H1 (cell line): ENCODE measurements around the gene TNP1. TPM values are rescaled to one million over a fixed set of nuclear protein-coding genes. Genes with fewer than 3 reads are reported as not detected.

ENCODE experiments used
- BRCA1 ChIP-seq: IDR thresholded peaks from 2 replicates; pipeline ENCODE4 v1.6.1; 2012; ENCODE audit warnings: low read depth, low read length, improper control_type of control experiment
- CHD1 ChIP-seq: IDR thresholded peaks from 2 replicates; pipeline ENCODE4 v1.6.1; 2012; ENCODE audit warnings: low read depth, low read length, improper control_type of control experiment
- CREB1 ChIP-seq: IDR thresholded peaks from 2 replicates; pipeline ENCODE4 v1.6.1; 2012; ENCODE audit warnings: inconsistent platforms
- HDAC2 ChIP-seq, 2 experiments: fragments of 300-600 bp in 1 of 2; sonication (generic) in 1 of 2; IDR thresholded peaks; 2 replicates each; pipeline ENCODE4 v1.6.1; 2011 to 2012; ENCODE audit warnings: low read depth in 2 of 2, low read length in 2 of 2, mild to moderate bottlenecking in 2 of 2, moderate library complexity in 2 of 2, borderline replicate concordance in 1 of 2, inconsistent platforms in 1 of 2
- POLR2A ChIP-seq, 2 experiments: IDR thresholded peaks; 1 replicate in 1 of 2; 2 replicates in 1 of 2; pipeline ENCODE4 v1.6.1; 2011; ENCODE audit warnings: low read depth in 2 of 2, low read length in 2 of 2, mild to moderate bottlenecking in 2 of 2; ENCODE audit errors: control extremely low read depth in 1 of 2
- POLR2AphosphoS5 ChIP-seq: IDR thresholded peaks from 2 replicates; pipeline ENCODE4 v1.6.1; 2011; ENCODE audit warnings: low read depth, low read length
- RNF2 ChIP-seq: fragments of 200-900, 300-1000 bp; sonication (generic); IDR thresholded peaks from 2 replicates; pipeline ENCODE4 v1.7.1; 2016; ENCODE audit warnings: borderline replicate concordance, low read depth, mild to moderate bottlenecking, antibody characterized with exemption, low read length; ENCODE audit not compliant: poor library complexity, severe bottlenecking; ENCODE audit errors: missing control alignments
- SIX5 ChIP-seq: IDR thresholded peaks from 2 replicates; pipeline ENCODE4 v1.6.1; 2011; ENCODE audit warnings: mild to moderate bottlenecking, low read depth, low read length
- TBP ChIP-seq: IDR thresholded peaks from 2 replicates; pipeline ENCODE4 v1.6.1; 2011; ENCODE audit warnings: low read depth, low read length, improper control_type of control experiment
- ZNF274 ChIP-seq: IDR thresholded peaks from 2 replicates; pipeline ENCODE4 v1.7.0; 2012; ENCODE audit warnings: low read length, borderline replicate concordance; ENCODE audit errors: extremely low read depth
- polyA plus RNA-seq, 7 experiments: library from polyadenylated mRNA; depleted of rRNA in 3 of 7; stranded (reverse) in 5 of 7; unstranded in 2 of 7; fragments of >200 nt in 5 of 7; fragments of 200-250 nt in 2 of 7; gene quantifications; 1 replicate in 5 of 7; 2 replicates in 1 of 7; 4 replicates in 1 of 7; pipeline versions ENCODE4 v1.2.1 to v1.2.3, GENCODE V29; 2011 to 2013; ENCODE audit warnings: missing spikeins in 2 of 7, mixed read lengths in 2 of 7
- total RNA-seq: library from RNA; stranded (reverse); fragmentation: NEBNext Ultra II Directional; extraction: Animal tissue kit (Norgen Biotek cat#: 25700); gene quantifications from 2 replicates; pipeline ENCODE4 v1.2.1, GENCODE V29; 2021
- TF ChIP-seq, protein P1 (sequence below): fragments of 300-600 bp; sonication (generic); IDR thresholded peaks from 2 replicates; pipeline ENCODE4 v1.7.1; 2012; ENCODE audit warnings: low read length, moderate library complexity, mild to moderate bottlenecking, inconsistent platforms; ENCODE audit not compliant: insufficient replicate concordance
- TF ChIP-seq, protein P2 (sequence below): IDR thresholded peaks from 2 replicates; pipeline ENCODE4 v1.6.1; 2011; ENCODE audit warnings: low read depth, mild to moderate bottlenecking, low read length; ENCODE audit not compliant: insufficient read depth

The TNP1 gene
- total and polyA plus RNA-seq, 2 of the 8 experiments (the other 6 are each of a cell fraction or from before 2014, with no cell fraction given): not detected

DNA sequence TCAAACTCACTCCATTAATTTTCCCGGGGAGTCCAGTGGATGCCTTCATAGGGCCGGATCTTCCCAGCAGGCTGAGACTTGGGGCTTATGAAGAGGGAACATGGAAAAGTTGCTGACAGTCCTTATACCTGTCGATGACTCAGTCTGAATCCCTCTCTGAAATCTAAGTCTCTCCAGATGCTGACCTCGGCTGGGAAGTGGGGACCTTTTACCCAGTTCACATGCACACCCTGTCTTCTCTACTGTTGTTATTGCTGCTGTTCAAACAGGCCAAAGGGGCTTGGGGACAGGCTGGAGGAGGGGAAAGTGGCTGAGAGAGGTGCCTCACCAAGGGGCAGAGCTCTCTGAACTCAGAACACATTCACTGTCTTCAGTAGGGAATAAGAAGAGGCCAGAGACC is 4.1 kb upstream of the TNP1 start (continued):
- TF ChIP-seq, protein P1, sequence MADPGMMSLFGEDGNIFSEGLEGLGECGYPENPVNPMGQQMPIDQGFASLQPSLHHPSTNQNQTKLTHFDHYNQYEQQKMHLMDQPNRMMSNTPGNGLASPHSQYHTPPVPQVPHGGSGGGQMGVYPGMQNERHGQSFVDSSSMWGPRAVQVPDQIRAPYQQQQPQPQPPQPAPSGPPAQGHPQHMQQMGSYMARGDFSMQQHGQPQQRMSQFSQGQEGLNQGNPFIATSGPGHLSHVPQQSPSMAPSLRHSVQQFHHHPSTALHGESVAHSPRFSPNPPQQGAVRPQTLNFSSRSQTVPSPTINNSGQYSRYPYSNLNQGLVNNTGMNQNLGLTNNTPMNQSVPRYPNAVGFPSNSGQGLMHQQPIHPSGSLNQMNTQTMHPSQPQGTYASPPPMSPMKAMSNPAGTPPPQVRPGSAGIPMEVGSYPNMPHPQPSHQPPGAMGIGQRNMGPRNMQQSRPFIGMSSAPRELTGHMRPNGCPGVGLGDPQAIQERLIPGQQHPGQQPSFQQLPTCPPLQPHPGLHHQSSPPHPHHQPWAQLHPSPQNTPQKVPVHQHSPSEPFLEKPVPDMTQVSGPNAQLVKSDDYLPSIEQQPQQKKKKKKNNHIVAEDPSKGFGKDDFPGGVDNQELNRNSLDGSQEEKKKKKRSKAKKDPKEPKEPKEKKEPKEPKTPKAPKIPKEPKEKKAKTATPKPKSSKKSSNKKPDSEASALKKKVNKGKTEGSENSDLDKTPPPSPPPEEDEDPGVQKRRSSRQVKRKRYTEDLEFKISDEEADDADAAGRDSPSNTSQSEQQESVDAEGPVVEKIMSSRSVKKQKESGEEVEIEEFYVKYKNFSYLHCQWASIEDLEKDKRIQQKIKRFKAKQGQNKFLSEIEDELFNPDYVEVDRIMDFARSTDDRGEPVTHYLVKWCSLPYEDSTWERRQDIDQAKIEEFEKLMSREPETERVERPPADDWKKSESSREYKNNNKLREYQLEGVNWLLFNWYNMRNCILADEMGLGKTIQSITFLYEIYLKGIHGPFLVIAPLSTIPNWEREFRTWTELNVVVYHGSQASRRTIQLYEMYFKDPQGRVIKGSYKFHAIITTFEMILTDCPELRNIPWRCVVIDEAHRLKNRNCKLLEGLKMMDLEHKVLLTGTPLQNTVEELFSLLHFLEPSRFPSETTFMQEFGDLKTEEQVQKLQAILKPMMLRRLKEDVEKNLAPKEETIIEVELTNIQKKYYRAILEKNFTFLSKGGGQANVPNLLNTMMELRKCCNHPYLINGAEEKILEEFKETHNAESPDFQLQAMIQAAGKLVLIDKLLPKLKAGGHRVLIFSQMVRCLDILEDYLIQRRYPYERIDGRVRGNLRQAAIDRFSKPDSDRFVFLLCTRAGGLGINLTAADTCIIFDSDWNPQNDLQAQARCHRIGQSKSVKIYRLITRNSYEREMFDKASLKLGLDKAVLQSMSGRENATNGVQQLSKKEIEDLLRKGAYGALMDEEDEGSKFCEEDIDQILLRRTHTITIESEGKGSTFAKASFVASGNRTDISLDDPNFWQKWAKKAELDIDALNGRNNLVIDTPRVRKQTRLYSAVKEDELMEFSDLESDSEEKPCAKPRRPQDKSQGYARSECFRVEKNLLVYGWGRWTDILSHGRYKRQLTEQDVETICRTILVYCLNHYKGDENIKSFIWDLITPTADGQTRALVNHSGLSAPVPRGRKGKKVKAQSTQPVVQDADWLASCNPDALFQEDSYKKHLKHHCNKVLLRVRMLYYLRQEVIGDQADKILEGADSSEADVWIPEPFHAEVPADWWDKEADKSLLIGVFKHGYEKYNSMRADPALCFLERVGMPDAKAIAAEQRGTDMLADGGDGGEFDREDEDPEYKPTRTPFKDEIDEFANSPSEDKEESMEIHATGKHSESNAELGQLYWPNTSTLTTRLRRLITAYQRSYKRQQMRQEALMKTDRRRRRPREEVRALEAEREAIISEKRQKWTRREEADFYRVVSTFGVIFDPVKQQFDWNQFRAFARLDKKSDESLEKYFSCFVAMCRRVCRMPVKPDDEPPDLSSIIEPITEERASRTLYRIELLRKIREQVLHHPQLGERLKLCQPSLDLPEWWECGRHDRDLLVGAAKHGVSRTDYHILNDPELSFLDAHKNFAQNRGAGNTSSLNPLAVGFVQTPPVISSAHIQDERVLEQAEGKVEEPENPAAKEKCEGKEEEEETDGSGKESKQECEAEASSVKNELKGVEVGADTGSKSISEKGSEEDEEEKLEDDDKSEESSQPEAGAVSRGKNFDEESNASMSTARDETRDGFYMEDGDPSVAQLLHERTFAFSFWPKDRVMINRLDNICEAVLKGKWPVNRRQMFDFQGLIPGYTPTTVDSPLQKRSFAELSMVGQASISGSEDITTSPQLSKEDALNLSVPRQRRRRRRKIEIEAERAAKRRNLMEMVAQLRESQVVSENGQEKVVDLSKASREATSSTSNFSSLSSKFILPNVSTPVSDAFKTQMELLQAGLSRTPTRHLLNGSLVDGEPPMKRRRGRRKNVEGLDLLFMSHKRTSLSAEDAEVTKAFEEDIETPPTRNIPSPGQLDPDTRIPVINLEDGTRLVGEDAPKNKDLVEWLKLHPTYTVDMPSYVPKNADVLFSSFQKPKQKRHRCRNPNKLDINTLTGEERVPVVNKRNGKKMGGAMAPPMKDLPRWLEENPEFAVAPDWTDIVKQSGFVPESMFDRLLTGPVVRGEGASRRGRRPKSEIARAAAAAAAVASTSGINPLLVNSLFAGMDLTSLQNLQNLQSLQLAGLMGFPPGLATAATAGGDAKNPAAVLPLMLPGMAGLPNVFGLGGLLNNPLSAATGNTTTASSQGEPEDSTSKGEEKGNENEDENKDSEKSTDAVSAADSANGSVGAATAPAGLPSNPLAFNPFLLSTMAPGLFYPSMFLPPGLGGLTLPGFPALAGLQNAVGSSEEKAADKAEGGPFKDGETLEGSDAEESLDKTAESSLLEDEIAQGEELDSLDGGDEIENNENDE: no peak
- no peak for TF ChIP-seq BRCA1
- TF ChIP-seq CREB1: no peak
- TF ChIP-seq POLR2A (IDR thresholded peaks at IDR 0.05; ENCODE audit: control extremely low read depth in 1 of 2, low read depth in 2 of 2, low read length in 2 of 2): no peak
- TF ChIP-seq, protein P2, sequence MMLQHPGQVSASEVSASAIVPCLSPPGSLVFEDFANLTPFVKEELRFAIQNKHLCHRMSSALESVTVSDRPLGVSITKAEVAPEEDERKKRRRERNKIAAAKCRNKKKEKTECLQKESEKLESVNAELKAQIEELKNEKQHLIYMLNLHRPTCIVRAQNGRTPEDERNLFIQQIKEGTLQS: no peak
- no peak for TF ChIP-seq RNF2
- TF ChIP-seq HDAC2 (IDR thresholded peaks at IDR 0.05; ENCODE audit: borderline replicate concordance in 1 of 2, low read depth in 2 of 2, low read length in 2 of 2): no peak
- TF ChIP-seq CHD1: no peak
- no peak for TF ChIP-seq ZNF274
- TF ChIP-seq TBP: no peak
- no peak for TF ChIP-seq POLR2AphosphoS5
- TF ChIP-seq SIX5: no peak
